HL-60 (cell line): ENCODE results near the gene LZIC.
A peak's percentile ranks its signal among the peaks of the same experiment; 100 is the strongest.

ENCODE experiments used
- DNase-seq, 2 experiments: peaks; one replicate each; pipeline ENCODE4 v3.0.0-alpha.2; 2010 to 2020; ENCODE audit warnings: low read depth in 1 of 2, low spot score in 1 of 2
- H3K27ac ChIP-seq: fragments of 250-450 bp; sonication (Bioruptor Pico); replicated peaks from 2 replicates; pipeline ENCODE4 v1.5.1; 2020; ENCODE audit warnings: mild to moderate bottlenecking, moderate library complexity
- H3K27me3 ChIP-seq: fragments of 250-450 bp; sonication (Bioruptor Pico); 2 replicates; pipeline ENCODE4 v1.5.1; 2021; ENCODE audit warnings: mild to moderate bottlenecking, moderate library complexity; ENCODE audit not compliant: insufficient read depth, poor library complexity, severe bottlenecking
- H3K4me3 ChIP-seq: replicated peaks from 2 replicates; pipeline ENCODE4 v1.5.1; 2011; ENCODE audit warnings: mild to moderate bottlenecking, control low read depth, low read length; ENCODE audit not compliant: insufficient read depth
- GABPA ChIP-seq: IDR thresholded peaks from 2 replicates; pipeline ENCODE4 v1.6.1; 2012; ENCODE audit warnings: low read depth
- POLR2AphosphoS5 ChIP-seq: IDR thresholded peaks from 2 replicates; pipeline ENCODE4 v1.6.1; 2012; ENCODE audit warnings: low read depth
- SPI1 ChIP-seq: IDR thresholded peaks from 2 replicates; pipeline ENCODE4 v1.6.1; 2012; ENCODE audit warnings: low read depth, mild to moderate bottlenecking, borderline replicate concordance
- long read RNA-seq: library from polyadenylated mRNA; unstranded; transcript quantifications from one replicate; pipeline ENCODE4 v2.0.0, GENCODE V29; 2020
- TF ChIP-seq, protein P1 (sequence below): IDR thresholded peaks from one replicate; pipeline ENCODE4 v1.5.1; 2011; ENCODE audit warnings: low read length, control low read depth, inconsistent platforms; ENCODE audit not compliant: insufficient read depth
- TF ChIP-seq, protein P2 (sequence below): IDR thresholded peaks from 2 replicates; pipeline ENCODE4 v1.6.1; 2012; ENCODE audit warnings: low read depth; ENCODE audit not compliant: insufficient replicate concordance

The LZIC gene
- long read RNA-seq, transcript LZIC-201 (8 exons, 945 nt) = major isoform, 11 of 46 reads
- long read RNA-seq, transcript LZIC-203 (7 exons, 1,405 nt) = minor isoform, 8 of 46 reads
- long read RNA-seq, transcript LZIC-202 (8 exons, 2,281 nt) = minor isoform, 9 of 46 reads
- long read RNA-seq, partial matches to known transcripts = 3 of 46 reads
- long read RNA-seq, other reads (novel, unspliced or antisense) = 15 of 46 reads

DNA sequence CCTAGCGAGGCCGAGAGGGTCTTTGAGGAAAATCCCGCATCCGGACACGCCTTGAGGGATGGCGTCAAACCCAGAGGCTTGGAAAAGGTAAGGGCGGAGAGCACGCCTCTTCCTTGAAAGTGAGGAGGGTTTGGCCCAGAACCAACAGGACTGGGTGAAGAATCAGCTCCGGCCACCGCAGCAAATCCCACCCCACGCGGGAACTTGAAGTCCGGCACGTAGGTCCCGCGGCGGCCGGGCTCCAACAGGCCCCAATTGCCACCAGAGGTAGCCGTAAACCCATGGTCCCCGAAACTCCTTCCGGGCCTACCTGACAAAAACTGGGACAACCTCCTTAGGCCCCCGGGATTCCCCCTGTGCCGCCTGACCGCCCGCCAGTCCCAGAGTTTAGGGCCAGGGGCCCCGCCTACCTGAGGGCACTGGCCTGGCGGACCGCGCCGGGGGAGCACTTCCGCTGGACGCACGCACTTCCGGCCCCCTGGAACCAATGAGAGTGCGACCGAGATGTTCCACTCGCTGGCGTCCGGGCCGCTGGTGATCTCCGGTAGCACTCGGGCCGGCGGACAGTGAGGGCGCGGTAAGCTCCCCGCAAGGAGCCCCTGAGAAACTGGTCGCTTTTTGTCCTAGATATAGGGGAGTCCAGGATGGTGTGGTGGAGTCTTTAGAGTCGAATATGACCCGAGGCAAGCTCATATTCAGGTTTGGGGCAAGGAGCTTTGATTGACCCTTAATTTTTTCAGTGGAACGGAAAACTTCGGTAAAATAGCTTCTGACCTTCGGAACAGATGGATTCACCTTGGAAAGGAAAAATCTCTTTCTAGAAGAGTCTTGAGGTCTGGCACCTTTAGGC, at the start of gene LZIC, which contains the start of gene NMNAT1:
TSS of gene LZIC (minus strand) at position 453 of the 850 bp plus-strand sequence. CDS start 6,772 bp downstream, outside the sequence.
TSS of gene NMNAT1 (plus strand) at position 537 of the 850 bp plus-strand sequence. CDS start 28,599 bp downstream, outside the sequence.
- Histone ChIP-seq H3K27me3 (no peaks in the 10 kb centered on the region), H3K27ac (peak within 1 kb of the TSS; percentile 80), H3K4me3 (peak within 1 kb of the TSS; percentile 77)
- DNase-seq = peak; percentile 92 to 94
- TF ChIP-seq, protein P1, sequence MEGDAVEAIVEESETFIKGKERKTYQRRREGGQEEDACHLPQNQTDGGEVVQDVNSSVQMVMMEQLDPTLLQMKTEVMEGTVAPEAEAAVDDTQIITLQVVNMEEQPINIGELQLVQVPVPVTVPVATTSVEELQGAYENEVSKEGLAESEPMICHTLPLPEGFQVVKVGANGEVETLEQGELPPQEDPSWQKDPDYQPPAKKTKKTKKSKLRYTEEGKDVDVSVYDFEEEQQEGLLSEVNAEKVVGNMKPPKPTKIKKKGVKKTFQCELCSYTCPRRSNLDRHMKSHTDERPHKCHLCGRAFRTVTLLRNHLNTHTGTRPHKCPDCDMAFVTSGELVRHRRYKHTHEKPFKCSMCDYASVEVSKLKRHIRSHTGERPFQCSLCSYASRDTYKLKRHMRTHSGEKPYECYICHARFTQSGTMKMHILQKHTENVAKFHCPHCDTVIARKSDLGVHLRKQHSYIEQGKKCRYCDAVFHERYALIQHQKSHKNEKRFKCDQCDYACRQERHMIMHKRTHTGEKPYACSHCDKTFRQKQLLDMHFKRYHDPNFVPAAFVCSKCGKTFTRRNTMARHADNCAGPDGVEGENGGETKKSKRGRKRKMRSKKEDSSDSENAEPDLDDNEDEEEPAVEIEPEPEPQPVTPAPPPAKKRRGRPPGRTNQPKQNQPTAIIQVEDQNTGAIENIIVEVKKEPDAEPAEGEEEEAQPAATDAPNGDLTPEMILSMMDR = no peak
- TF ChIP-seq GABPA (peak; percentile 100), POLR2AphosphoS5 (peak; percentile 91), SPI1 (no peak; the same call in 1 of the 2 replicates)
- TF ChIP-seq, protein P2, sequence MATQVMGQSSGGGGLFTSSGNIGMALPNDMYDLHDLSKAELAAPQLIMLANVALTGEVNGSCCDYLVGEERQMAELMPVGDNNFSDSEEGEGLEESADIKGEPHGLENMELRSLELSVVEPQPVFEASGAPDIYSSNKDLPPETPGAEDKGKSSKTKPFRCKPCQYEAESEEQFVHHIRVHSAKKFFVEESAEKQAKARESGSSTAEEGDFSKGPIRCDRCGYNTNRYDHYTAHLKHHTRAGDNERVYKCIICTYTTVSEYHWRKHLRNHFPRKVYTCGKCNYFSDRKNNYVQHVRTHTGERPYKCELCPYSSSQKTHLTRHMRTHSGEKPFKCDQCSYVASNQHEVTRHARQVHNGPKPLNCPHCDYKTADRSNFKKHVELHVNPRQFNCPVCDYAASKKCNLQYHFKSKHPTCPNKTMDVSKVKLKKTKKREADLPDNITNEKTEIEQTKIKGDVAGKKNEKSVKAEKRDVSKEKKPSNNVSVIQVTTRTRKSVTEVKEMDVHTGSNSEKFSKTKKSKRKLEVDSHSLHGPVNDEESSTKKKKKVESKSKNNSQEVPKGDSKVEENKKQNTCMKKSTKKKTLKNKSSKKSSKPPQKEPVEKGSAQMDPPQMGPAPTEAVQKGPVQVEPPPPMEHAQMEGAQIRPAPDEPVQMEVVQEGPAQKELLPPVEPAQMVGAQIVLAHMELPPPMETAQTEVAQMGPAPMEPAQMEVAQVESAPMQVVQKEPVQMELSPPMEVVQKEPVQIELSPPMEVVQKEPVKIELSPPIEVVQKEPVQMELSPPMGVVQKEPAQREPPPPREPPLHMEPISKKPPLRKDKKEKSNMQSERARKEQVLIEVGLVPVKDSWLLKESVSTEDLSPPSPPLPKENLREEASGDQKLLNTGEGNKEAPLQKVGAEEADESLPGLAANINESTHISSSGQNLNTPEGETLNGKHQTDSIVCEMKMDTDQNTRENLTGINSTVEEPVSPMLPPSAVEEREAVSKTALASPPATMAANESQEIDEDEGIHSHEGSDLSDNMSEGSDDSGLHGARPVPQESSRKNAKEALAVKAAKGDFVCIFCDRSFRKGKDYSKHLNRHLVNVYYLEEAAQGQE = peak; percentile 74

DNA sequence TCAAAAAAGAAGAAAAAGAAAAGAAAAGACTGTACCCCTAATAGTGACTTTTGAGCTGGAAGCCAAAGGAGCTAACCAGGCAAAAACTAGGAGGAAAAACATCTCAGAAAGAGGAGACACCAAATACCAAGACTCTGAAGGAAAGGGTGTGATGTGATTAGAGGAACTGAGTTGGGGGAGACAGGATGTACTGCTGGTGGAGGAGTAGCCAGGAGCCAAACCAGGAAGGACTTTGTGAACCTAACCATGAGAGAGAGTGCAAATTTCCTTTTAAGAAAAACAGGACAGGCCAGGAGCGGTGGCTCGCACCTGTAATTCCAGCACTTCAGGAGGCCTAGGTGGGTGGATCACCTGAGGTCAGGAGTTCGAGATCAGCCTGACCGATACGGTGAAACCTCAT, 49.7 kb upstream of the LZIC start:
- TF ChIP-seq GABPA (no peak), POLR2AphosphoS5 (no peak), SPI1 (peak; percentile 71; the same call in 1 of the 2 replicates)
- TF ChIP-seq, protein P1 = no peak
- TF ChIP-seq, protein P2 = no peak
- H3K4me3 ChIP-seq = no peak overlapping the region
- H3K27me3 ChIP-seq = peaks cover 10% of the 10 kb centered on the region
- no peak overlapping the region for H3K27ac ChIP-seq
- DNase-seq = peak in 1 of 2 experiments; percentile 14

DNA sequence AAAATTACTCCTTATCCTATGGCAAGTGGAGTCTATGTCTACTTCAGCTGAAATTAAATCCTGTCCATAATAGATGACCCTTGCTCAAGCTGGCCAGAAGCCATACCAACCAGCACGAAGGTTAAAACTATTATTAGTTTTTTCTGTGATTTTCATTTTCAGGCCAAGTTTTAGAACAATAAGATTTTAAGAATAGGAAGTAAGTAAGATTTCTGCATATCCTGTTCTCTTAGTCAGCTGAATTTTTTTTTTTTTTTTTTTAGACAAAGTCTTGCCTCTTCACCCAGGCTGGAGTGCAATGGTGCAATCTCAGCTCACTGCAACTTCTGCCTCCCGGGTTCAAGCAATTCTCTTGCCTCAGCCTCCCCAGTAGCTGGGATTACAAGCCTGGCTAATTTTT, 47.8 kb upstream of the LZIC start:
- H3K27ac ChIP-seq = peak overlapping the region; percentile 46
- peak; percentile 21 to 70 for DNase-seq
- TF ChIP-seq, protein P2 = no peak
- TF ChIP-seq SPI1 (no peak), GABPA (no peak)
- TF ChIP-seq, protein P1 = no peak
- H3K27me3 ChIP-seq = no peaks in the 10 kb centered on the region
- H3K4me3 ChIP-seq = no peak overlapping the region
